Psoas muscle (tissue), 8 donors: ENCODE measurements around the gene PYGM. TPM values are rescaled to one million over a fixed set of nuclear protein-coding genes. Genes with fewer than 3 reads are reported as not detected.

Experiments
- ATAC-seq, 4 donors: fragments of 200-7000 bp; cut with Tn5 transposase; one replicate each; pipeline ENCODE4 v1.9.1; 2020; ENCODE audit warnings: moderate library complexity in 3 of 4, mild to moderate bottlenecking in 2 of 4
- DNase-seq, 2 donors: peaks; one replicate each; pipeline ENCODE4 v3.0.0-alpha.2; 2020
- H3K27ac ChIP-seq: fragments of 200-600 bp; one replicate; pipeline ENCODE4 v1.8.0; 2022
- H3K27me3 ChIP-seq, 3 donors: fragments of 200-600 bp in 1 of 3; one replicate each; pipeline versions ENCODE4 v1.6.1 to v1.8.0; 2013 to 2022; ENCODE audit warnings: low read length in 2 of 3, mild to moderate bottlenecking in 2 of 3, moderate library complexity in 1 of 3; ENCODE audit not compliant: insufficient read depth in 3 of 3
- H3K36me3 ChIP-seq, 2 donors: fragments of 200-600 bp in 1 of 2; one replicate each; pipeline versions ENCODE4 v1.6.1 to v1.8.0; 2013 to 2022; ENCODE audit warnings: low read depth in 1 of 2, mild to moderate bottlenecking in 1 of 2, moderate library complexity in 1 of 2; ENCODE audit not compliant: insufficient read depth in 1 of 2
- H3K4me1 ChIP-seq: fragments of 200-600 bp; one replicate; pipeline ENCODE4 v1.8.0; 2022
- H3K4me3 ChIP-seq: fragments of 200-600 bp; one replicate; pipeline ENCODE4 v1.8.0; 2022; ENCODE audit warnings: mild to moderate bottlenecking
- H3K9me3 ChIP-seq: fragments of 200-600 bp; one replicate; pipeline ENCODE4 v1.8.0; 2022
- WGBS, 3 donors: extraction: QIAGEN DNeasy Blood & Tissue Kit; methylation state at CpG; one replicate each; pipeline versions ENCODE4 v1.1.6 to v1.1.7; 2013; 5-methylcytosine and 5-hydroxymethylcytosine counted together
- intact Hi-C, 2 donors: fragments of 100-400 bp; cut with DNase I; formaldehyde crosslinking; loops; one replicate each; pipeline versions ENCODE4 v1.11.0 to v1.14.2; 2022
- polyA plus RNA-seq, 3 donors: library from polyadenylated mRNA; stranded (reverse); fragments of 200-250 nt; gene quantifications; one replicate each; pipeline ENCODE4 v1.2.3, GENCODE V29; 2013
- total RNA-seq, 4 donors: library from RNA; stranded (reverse); fragmentation: NEBNext Ultra II Directional in 2 of 4; extraction: Animal tissue kit (Norgen Biotek cat#: 25700) in 2 of 4; gene quantifications; one replicate each; pipeline versions ENCODE4 v1.2.1 to v1.2.4, GENCODE V29; 2021 to 2023
- TF ChIP-seq, protein P1 (sequence below): fragments of 200-600 bp; IDR thresholded peaks from one replicate; pipeline ENCODE4 v1.8.0; 2022; ENCODE audit warnings: antibody characterized with exemption
- donor health status: healthy with polysubstance abuse.
- donor health status: DM: no; HTN: no; CAD: no; lungs with moderate emphysema.
- donor health status: Bipolar disorder and iron deficiency.
- donor health status: healthy.
- donor health status: DM: yes; HTN: yes; CAD: no.
- donor health status: DM: no; HTN: no; CAD: no.
- donor health status: DM: no; HTN: no; CAD: no.
- donor health status: DM: yes; HTN: yes; CAD: no.

The PYGM gene
- total and polyA plus RNA-seq, 7 donors, result 511 to 2,203 (median 1,729) TPM

DNA sequence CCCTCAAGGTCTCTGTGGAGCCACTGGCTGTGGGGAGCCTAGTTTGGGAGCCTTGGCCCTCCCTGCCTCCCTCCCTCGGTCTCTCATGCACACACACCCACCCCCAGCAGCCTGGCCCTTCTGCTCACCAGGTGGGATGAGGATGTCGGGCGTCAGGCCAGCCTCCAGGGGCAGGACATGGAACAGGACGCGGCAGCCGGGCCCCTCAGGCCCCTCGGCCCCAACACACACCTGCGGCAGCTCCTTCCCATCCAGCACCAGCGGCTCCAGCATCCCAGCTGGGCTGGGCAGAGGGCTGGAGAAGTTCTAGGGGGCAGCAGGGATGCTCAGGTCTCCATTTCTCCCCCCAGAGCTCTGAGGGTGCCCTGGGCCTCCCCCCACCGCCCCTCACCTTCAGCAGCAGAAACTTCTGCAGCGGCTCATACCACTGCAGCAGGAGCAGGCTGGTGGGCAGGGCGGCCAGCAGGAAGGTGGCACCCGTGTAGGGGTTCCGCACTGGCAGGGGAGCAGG, 32.1 kb upstream of the PYGM start:
- intact Hi-C loops, result no loop called here
- WGBS, 3 donors, result 87 to 91% (median 90%) methylated on average over 11 to 14 of the region's 14 CpGs

DNA sequence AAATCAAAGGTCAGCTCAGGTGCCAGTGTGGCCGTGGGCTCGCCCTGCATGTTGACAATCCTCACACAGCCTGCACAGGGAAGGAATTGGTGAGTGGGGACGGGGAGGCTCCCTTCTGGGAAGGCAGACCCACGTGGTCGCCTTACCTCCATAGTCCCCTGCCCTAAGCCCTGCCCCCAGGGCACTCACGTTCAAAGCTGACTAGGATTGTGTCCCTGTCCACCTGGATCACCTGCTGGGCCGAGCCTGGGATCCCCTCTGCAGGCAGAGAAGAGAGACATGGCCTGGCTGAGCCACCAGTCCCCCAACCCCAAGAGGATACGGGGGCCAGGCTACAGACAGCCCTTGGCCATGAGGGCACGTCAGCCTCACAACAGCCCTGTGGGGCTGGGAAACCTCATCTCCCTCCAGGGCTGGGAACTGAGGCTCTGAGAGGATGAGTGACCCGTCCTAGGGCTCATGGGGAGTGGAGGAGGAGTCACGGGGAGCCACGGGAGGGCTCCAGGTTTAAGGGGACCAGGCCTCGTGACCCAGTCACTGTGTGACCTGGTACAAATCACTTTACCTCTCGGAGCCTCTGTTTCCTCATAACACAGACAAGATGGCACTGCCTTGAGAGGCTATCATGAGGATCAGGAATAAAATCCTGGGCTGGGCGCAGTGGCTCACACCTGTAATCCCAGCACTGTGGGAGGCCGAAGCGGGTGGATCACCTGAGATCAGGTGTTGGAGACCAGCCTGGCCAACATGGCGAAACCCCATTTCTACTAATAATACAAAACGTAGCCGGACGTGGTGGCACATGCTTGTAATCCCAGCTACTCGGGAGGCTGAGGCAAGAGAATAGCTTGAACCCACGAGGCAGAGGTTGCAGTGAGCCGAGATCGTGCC, 30.7 kb upstream of the PYGM start:
- peaks cover 0 to 17% of the 10 kb centered on the region in 2 donors for H3K36me3 ChIP-seq
- H3K4me1 ChIP-seq, result no peaks in the 10 kb centered on the region
- no peak for ATAC-seq
- H3K27ac ChIP-seq, result no peak overlapping the region
- H3K4me3 ChIP-seq, result no peak overlapping the region
- WGBS, 3 donors, result 90 to 97% (median 91%) methylated on average over 25 of the region's 25 CpGs
- no peaks in the 10 kb centered on the region for H3K9me3 ChIP-seq
- peak in 1 of 2 donors; percentile 26 for DNase-seq
- intact Hi-C loops, result no loop called here
- no peaks in the 10 kb centered on the region for H3K27me3 ChIP-seq
- TF ChIP-seq, protein P1, sequence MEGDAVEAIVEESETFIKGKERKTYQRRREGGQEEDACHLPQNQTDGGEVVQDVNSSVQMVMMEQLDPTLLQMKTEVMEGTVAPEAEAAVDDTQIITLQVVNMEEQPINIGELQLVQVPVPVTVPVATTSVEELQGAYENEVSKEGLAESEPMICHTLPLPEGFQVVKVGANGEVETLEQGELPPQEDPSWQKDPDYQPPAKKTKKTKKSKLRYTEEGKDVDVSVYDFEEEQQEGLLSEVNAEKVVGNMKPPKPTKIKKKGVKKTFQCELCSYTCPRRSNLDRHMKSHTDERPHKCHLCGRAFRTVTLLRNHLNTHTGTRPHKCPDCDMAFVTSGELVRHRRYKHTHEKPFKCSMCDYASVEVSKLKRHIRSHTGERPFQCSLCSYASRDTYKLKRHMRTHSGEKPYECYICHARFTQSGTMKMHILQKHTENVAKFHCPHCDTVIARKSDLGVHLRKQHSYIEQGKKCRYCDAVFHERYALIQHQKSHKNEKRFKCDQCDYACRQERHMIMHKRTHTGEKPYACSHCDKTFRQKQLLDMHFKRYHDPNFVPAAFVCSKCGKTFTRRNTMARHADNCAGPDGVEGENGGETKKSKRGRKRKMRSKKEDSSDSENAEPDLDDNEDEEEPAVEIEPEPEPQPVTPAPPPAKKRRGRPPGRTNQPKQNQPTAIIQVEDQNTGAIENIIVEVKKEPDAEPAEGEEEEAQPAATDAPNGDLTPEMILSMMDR, result no peak

More for the DNA sequence above, 32.1 kb upstream of the PYGM start:
- ATAC-seq (no peak), DNase-seq (peak in 1 of 2 donors; percentile 40)
- Histone ChIP-seq H3K9me3 (no peaks in the 10 kb centered on the region), H3K4me1 (no peaks in the 10 kb centered on the region), H3K27me3 (no peaks in the 10 kb centered on the region), H3K36me3 (peaks cover 0 to 26% of the 10 kb centered on the region in 2 donors), H3K27ac (no peak overlapping the region), H3K4me3 (no peak overlapping the region)
- TF ChIP-seq, protein P1, result no peak

DNA sequence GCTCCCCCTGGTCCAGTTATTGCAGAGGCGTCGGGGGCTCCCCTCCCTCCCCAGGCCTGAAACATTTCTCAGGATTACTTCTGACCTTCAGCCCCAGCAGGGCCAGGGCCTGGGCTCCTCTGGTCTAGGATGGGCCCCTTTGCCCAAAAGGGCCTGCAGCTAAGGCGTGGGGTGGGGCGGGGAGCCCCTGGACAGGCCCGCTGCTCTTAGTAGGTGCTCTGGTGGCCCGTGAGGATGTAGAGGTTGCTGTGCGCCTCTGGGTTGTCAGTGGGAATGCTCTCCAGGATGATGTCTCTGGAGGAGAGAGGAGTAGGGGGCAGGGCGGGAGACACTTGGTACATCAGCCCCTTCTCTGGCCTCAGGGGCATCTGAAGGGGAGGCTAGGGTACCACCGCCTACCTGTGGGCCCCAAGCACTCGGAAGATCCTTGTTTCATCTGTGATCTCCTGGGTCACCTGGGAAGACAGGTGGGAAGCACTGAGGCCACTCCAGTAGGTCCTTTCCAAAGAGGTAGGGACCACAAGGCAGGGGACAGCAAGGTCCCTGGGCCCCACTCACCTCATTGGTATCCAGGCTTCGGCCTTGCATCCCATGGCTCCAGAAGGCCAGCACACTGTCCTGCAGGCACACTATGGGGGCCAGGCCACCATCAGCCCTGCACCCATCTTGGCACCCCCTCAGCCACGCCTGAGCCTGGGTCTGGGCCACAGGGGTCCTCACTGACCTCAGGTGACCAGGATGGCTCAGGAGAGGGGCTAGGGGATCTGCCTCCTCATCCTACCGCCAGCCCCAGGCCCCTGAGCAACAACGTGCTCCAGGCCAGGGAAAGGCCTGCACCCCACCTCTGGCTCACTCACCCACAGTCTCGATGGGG, 29.8 kb upstream of the PYGM start:
- Histone ChIP-seq H3K9me3 (no peaks in the 10 kb centered on the region), H3K4me1 (no peaks in the 10 kb centered on the region), H3K27ac (no peak overlapping the region), H3K36me3 (peaks cover 0 to 17% of the 10 kb centered on the region in 2 donors), H3K4me3 (no peak overlapping the region), H3K27me3 (no peaks in the 10 kb centered on the region)
- WGBS, 3 donors, result 92 to 97% (median 92%) methylated on average over 15 of the region's 15 CpGs
- TF ChIP-seq, protein P1, result no peak
- no peak for ATAC-seq
- intact Hi-C loops, result loop anchor here in 1 of 2 donors (5.0 kb wide), 1 partner anchor 53 kb away; the partner anchor contains the start of gene CDC42BPG
- no peak for DNase-seq

DNA sequence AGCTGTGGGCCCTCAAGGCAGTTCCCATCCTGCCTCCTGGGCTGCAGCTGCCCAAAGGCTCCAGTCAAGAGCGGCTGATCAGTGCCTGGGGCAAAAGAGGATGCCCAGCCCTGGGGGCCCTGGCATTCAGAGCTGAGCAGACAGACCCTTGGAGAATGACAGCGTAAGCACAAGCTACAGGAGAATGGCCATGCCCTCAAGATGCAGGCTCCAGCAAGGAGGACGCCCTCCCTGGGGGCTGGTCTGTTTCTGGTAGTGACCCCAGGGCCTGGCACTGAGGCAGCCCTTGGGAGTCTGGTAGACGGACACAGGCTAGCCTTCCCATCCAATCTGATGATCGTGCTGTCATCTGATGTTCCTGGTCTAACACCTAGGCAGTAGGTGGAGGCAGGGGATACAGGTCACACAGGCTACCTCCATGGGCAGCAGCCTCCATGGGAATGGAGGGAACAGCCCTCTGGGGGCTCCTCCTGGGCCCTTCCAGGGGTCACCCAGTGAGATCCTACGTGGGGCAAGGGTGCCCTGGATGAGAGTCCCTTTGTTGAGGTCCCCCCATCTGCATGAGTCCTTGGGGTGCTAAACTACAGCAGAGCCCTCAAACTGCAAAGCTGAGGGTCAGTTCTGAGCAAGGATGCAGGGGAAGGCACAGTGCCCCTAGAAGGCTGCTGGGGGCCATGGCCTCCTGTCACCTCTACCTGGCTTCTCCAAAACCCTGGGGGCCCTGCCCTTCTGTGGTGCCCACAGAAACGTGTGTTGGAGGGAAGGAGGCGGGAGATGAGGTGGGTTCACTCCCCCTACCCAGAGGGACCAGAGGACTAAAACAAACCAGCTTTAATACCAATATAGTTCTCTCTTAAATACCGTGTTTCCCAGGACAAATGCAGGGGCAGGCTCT, 28.8 kb upstream of the PYGM start:
- 84 to 92% (median 86%) methylated on average over 9 of the region's 9 CpGs for WGBS, 3 donors
- H3K4me3 ChIP-seq, result no peak overlapping the region
- no peaks in the 10 kb centered on the region for H3K27me3 ChIP-seq
- DNase-seq (peak in 1 of 2 donors; percentile 38), ATAC-seq (no peak)
- H3K4me1 ChIP-seq, result no peaks in the 10 kb centered on the region
- intact Hi-C loops, result loop anchor here in 1 of 2 donors (5.0 kb wide), 1 partner anchor 54 kb away; the partner anchor contains the start of gene CDC42BPG
- no peak overlapping the region for H3K27ac ChIP-seq
- H3K36me3 ChIP-seq, result peaks cover 0 to 17% of the 10 kb centered on the region in 2 donors
- TF ChIP-seq, protein P1, result no peak
- H3K9me3 ChIP-seq, result no peaks in the 10 kb centered on the region
